ACHN (cell line): ENCODE data around the gene PI16.

Experiments used
- DNase-seq: peaks from one replicate; pipeline ENCODE4 v3.0.0-alpha.2; 2015
- in situ Hi-C: cut with HindIII; loops from 2 replicates; pipeline ENCODE4 v1.10.0; 2017; ENCODE audit warnings: low sequenced_read_pairs, low pct_ligation_motif_present, low pct_unique_long_range_greater_than_20kb

The PI16 gene

GRCh38 chr6:37010402-37010892 lies 55.9 kb downstream of the PI16 start:
- in situ Hi-C loops, result no loop called here
- DNase-seq, result no peak

GRCh38 chr6:37011656-37012378 lies 57.3 kb downstream of the PI16 start:
- DNase-seq, result no peak
- in situ Hi-C loops, result no loop called here

- in situ Hi-C loops, result no loop called here
- no peak for DNase-seq
Observed at GRCh38 chr6:37013516-37014491, 59.3 kb downstream of the PI16 start.
